Measurements from ENCODE around the gene CIT.

- TF ChIP-seq CTCF (conservative IDR thresholded peaks at IDR 0.05 in 1 of 2, IDR thresholded peaks at IDR 0.05 in 1 of 2; ENCODE audit: extremely low read depth in 1 of 2, insufficient read depth in 1 of 2, low read depth in 1 of 2, low read length in 2 of 2), result no peak
- TF ChIP-seq EZH2 (IDR thresholded peaks at IDR 0.05; ENCODE audit: borderline replicate concordance, low read length), result no peak
Observed at GRCh38 chr12:119783787-119784186, 93.3 kb downstream of the CIT start.
